WTC11 (cell line): Measurements from ENCODE around the gene CREM. TPM values are rescaled to one million over a fixed set of nuclear protein-coding genes. Genes with fewer than 3 reads are reported as not detected.
A peak's percentile ranks its signal among the peaks of the same experiment; 100 is the strongest.

Experiments used
- ATAC-seq: fragments of 200-7000 bp; cut with Tn5 transposase; 2 replicates; pipeline ENCODE4 v1.10.0; 2021; ENCODE audit warnings: mild to moderate bottlenecking, moderate library complexity
- CTCF ChIA-PET: fragments of 300-600 bp; sonication (Branson Sonifier 250); formaldehyde crosslinking; loops from one replicate; lab custom pipeline; 2021; ENCODE audit warnings: antibody characterized with exemption; lab: Charles Lee
- POLR2A ChIA-PET: fragments of 350-600 bp; sonication (Branson Sonifier 250); formaldehyde crosslinking; loops from one replicate; lab custom pipeline; 2021; ENCODE audit warnings: antibody characterized with exemption; lab: Charles Lee
- DNase-seq: peaks from one replicate; pipeline ENCODE4 v3.0.0; 2021; ENCODE audit warnings: low spot score
- H3K27ac Mint-ChIP-seq: 2 replicates; pipeline ENCODE4 v1.8.0; 2021; ENCODE audit warnings: mixed read lengths
- H3K27me3 Mint-ChIP-seq: 2 replicates; pipeline ENCODE4 v1.8.0; 2021; ENCODE audit warnings: low read depth, mild to moderate bottlenecking, moderate library complexity, mixed read lengths
- H3K36me3 Mint-ChIP-seq: 2 replicates; pipeline ENCODE4 v1.8.0; 2021; ENCODE audit warnings: mixed read lengths
- H3K4me1 Mint-ChIP-seq: 2 replicates; pipeline ENCODE4 v1.8.0; 2022; ENCODE audit warnings: mixed read lengths
- H3K4me3 Mint-ChIP-seq: 2 replicates; pipeline ENCODE4 v1.8.0; 2021; ENCODE audit warnings: mild to moderate bottlenecking, moderate library complexity, mixed read lengths
- H3K9me3 Mint-ChIP-seq: 2 replicates; pipeline ENCODE4 v1.8.0; 2021; ENCODE audit warnings: mixed read lengths
- ATF3 ChIP-seq: sonication (generic); formaldehyde crosslinking; conservative IDR thresholded peaks from 2 replicates; pipeline ENCODE4 v1.8.1; 2022; ENCODE audit warnings: mild to moderate bottlenecking, missing genetic modification reagents
- ATF6 ChIP-seq: sonication (generic); formaldehyde crosslinking; IDR thresholded peaks from 2 replicates; pipeline ENCODE4 v1.8.1; 2023; ENCODE audit warnings: mild to moderate bottlenecking, missing genetic modification reagents
- CDX4 ChIP-seq: fragments of 250-450 bp; sonication (Bioruptor Pico); IDR thresholded peaks from 2 replicates; pipeline ENCODE4 v1.9.0; 2021; ENCODE audit warnings: moderate library complexity, mild to moderate bottlenecking, inconsistent platforms, borderline replicate concordance
- CREB1 ChIP-seq: sonication (generic); formaldehyde crosslinking; IDR thresholded peaks from 2 replicates; pipeline ENCODE4 v1.8.0; 2023; ENCODE audit warnings: mild to moderate bottlenecking, missing genetic modification reagents
- CTCF ChIP-seq: fragments of 200-600 bp; IDR thresholded peaks from 2 replicates; pipeline ENCODE4 v1.8.0; 2022; ENCODE audit warnings: antibody characterized with exemption
- ESRRA ChIP-seq: sonication (generic); formaldehyde crosslinking; IDR thresholded peaks from 2 replicates; pipeline ENCODE4 v1.8.1; 2022; ENCODE audit warnings: mild to moderate bottlenecking, missing genetic modification reagents, borderline replicate concordance
- GABPB1 ChIP-seq: sonication (generic); formaldehyde crosslinking; IDR thresholded peaks from 2 replicates; pipeline ENCODE4 v1.8.1; 2023; ENCODE audit warnings: mild to moderate bottlenecking, missing genetic modification reagents
- HMGA2 ChIP-seq: fragments of 250-450 bp; sonication (Bioruptor Pico); IDR thresholded peaks from 2 replicates; pipeline ENCODE4 v1.4.0; 2021; ENCODE audit warnings: mild to moderate bottlenecking, moderate library complexity
- HMGXB4 ChIP-seq: sonication (generic); formaldehyde crosslinking; IDR thresholded peaks from 2 replicates; pipeline ENCODE4 v1.8.1; 2023; ENCODE audit warnings: mild to moderate bottlenecking, moderate library complexity, missing genetic modification reagents
- JUN ChIP-seq: sonication (generic); formaldehyde crosslinking; IDR thresholded peaks from 2 replicates; pipeline ENCODE4 v1.8.0; 2023; ENCODE audit warnings: mild to moderate bottlenecking, missing genetic modification reagents
- KAT7 ChIP-seq: sonication (generic); formaldehyde crosslinking; IDR thresholded peaks from 2 replicates; pipeline ENCODE4 v1.8.1; 2023; ENCODE audit warnings: missing genetic modification reagents, mild to moderate bottlenecking, borderline replicate concordance
- MLX ChIP-seq: sonication (generic); formaldehyde crosslinking; IDR thresholded peaks from 2 replicates; pipeline ENCODE4 v1.8.1; 2023; ENCODE audit warnings: mild to moderate bottlenecking, missing genetic modification reagents, moderate library complexity
- MYBL2 ChIP-seq: sonication (generic); formaldehyde crosslinking; IDR thresholded peaks from 2 replicates; pipeline ENCODE4 v1.8.1; 2023; ENCODE audit warnings: mild to moderate bottlenecking, moderate library complexity, missing genetic modification reagents
- NFE2L1 ChIP-seq: sonication (generic); formaldehyde crosslinking; IDR thresholded peaks from 2 replicates; pipeline ENCODE4 v1.8.1; 2023; ENCODE audit warnings: missing genetic modification reagents
- NR3C1 ChIP-seq: sonication (generic); formaldehyde crosslinking; conservative IDR thresholded peaks from 2 replicates; pipeline ENCODE4 v1.8.1; 2023; ENCODE audit warnings: low read depth, mild to moderate bottlenecking, missing genetic modification reagents
- OVOL2 ChIP-seq: fragments of 250-450 bp; sonication (Bioruptor Pico); IDR thresholded peaks from 2 replicates; pipeline ENCODE4 v1.9.0; 2021; ENCODE audit warnings: mild to moderate bottlenecking, borderline replicate concordance
- TP53 ChIP-seq: sonication (generic); formaldehyde crosslinking; IDR thresholded peaks from 2 replicates; pipeline ENCODE4 v1.8.1; 2023; ENCODE audit warnings: mild to moderate bottlenecking, missing genetic modification reagents
- USF1 ChIP-seq: sonication (generic); formaldehyde crosslinking; IDR thresholded peaks from 2 replicates; pipeline ENCODE4 v1.8.0; 2022; ENCODE audit warnings: mild to moderate bottlenecking, missing genetic modification reagents
- ZBTB43 ChIP-seq: sonication (generic); formaldehyde crosslinking; IDR thresholded peaks from 2 replicates; pipeline ENCODE4 v1.8.1; 2023; ENCODE audit warnings: mild to moderate bottlenecking, missing genetic modification reagents
- ZMAT4 ChIP-seq: fragments of 250-450 bp; sonication (Bioruptor Pico); IDR thresholded peaks from 2 replicates; pipeline ENCODE4 v1.9.0; 2021; ENCODE audit warnings: mild to moderate bottlenecking
- ZNF138 ChIP-seq: sonication (generic); formaldehyde crosslinking; conservative IDR thresholded peaks from 2 replicates; pipeline ENCODE4 v1.8.1; 2022; ENCODE audit warnings: mild to moderate bottlenecking, moderate library complexity, missing genetic modification reagents
- ZNF263 ChIP-seq: sonication (generic); formaldehyde crosslinking; IDR thresholded peaks from 2 replicates; pipeline ENCODE4 v1.8.1; 2022; ENCODE audit warnings: low read depth, mild to moderate bottlenecking, moderate library complexity, missing genetic modification reagents
- ZNF512 ChIP-seq: sonication (generic); formaldehyde crosslinking; IDR thresholded peaks from 2 replicates; pipeline ENCODE4 v1.8.1; 2022; ENCODE audit warnings: missing genetic modification reagents, borderline replicate concordance
- ZSCAN18 ChIP-seq: fragments of 250-450 bp; sonication (Bioruptor Pico); IDR thresholded peaks from 2 replicates; pipeline ENCODE4 v2.1.2; 2022; ENCODE audit warnings: mild to moderate bottlenecking, moderate library complexity
- total RNA-seq: library from RNA; stranded (reverse); gene quantifications from 3 replicates; pipeline ENCODE4 v1.2.3, GENCODE V29; 2021

CREM gene
- total RNA-seq, 1 experiment from 2014 or later, result 23.6 TPM

- DNase-seq (no peak), ATAC-seq (no peak)
- CTCF ChIA-PET, result no interaction called here
- TF ChIP-seq KAT7 (no peak), CDX4 (no peak), CREB1 (CRISPR knock-in tag) (no peak), CTCF (no peak), ZMAT4 (CRISPR knock-in tag) (no peak), JUN (CRISPR knock-in tag) (no peak), ZNF138 (CRISPR knock-in tag) (no peak), ATF6 (CRISPR knock-in tag) (no peak), NFE2L1 (CRISPR knock-in tag) (no peak), ZBTB43 (no peak), ATF3 (CRISPR knock-in tag) (no peak), HMGA2 (CRISPR knock-in tag) (no peak), USF1 (CRISPR knock-in tag) (no peak), MLX (CRISPR knock-in tag) (no peak), ESRRA (no peak), OVOL2 (CRISPR knock-in tag) (no peak)
- H3K27ac Mint-ChIP-seq, result no peak overlapping the region
- no peak overlapping the region for H3K4me3 Mint-ChIP-seq
- peaks cover 8% of the 10 kb centered on the region for H3K4me1 Mint-ChIP-seq
- POLR2A ChIA-PET, result no interaction called here
- no peaks in the 10 kb centered on the region for H3K36me3 Mint-ChIP-seq
- no peaks in the 10 kb centered on the region for H3K27me3 Mint-ChIP-seq
- no peaks in the 10 kb centered on the region for H3K9me3 Mint-ChIP-seq
Observed at GRCh38 chr10:35234073-35234472, 107.4 kb downstream of the CREM start.

GRCh38 chr10:35236739-35237138 lies 110.1 kb downstream of the CREM start:
- Mint-ChIP-seq H3K9me3 (no peaks in the 10 kb centered on the region), H3K36me3 (no peaks in the 10 kb centered on the region), H3K4me1 (no peaks in the 10 kb centered on the region), H3K27ac (no peak overlapping the region), H3K4me3 (no peak overlapping the region), H3K27me3 (no peaks in the 10 kb centered on the region)
- ChIA-PET CTCF (no interaction called here), POLR2A (no interaction called here)
- DNase-seq (peak; percentile 22), ATAC-seq (peak; percentile 59; the same call in 1 of the 2 replicates)
- TF ChIP-seq MYBL2 (CRISPR knock-in tag) (no peak), ZNF512 (CRISPR knock-in tag) (no peak), ZNF263 (CRISPR knock-in tag) (no peak), GABPB1 (CRISPR knock-in tag) (no peak), HMGXB4 (CRISPR knock-in tag) (no peak), ZSCAN18 (CRISPR knock-in tag) (no peak), TP53 (CRISPR knock-in tag) (no peak), NR3C1 (no peak)
